OCI-LY3 (cell line): ENCODE results near the gene GFER.

Experiments
- CTCF ChIP-seq: fragments of 200-600, 300-600 bp; sonication (generic); IDR thresholded peaks from 2 replicates; pipeline ENCODE4 v1.5.1; 2014; ENCODE audit warnings: antibody characterized with exemption, low read length, low read depth
- EZH2phosphoT487 ChIP-seq: fragments of 200-600 bp; shearing (Covaris generic); IDR thresholded peaks from 2 replicates; pipeline ENCODE4 v1.6.1; 2018; ENCODE audit warnings: antibody characterized with exemption, mixed run types, low read depth

GRCh38 chr16:1981398-1981836 is 2.6 kb upstream of the GFER start, which contains the start of gene NOXO1:
- TF ChIP-seq CTCF (no peak), EZH2phosphoT487 (no peak)
